Astrocyte of the cerebellum (primary cell): ENCODE data around the gene CPED1.
"Not testable (repeated sequence)": the region's sequence is repeated elsewhere in the genome, so short reads cannot be mapped to it uniquely, and the experiment has no call there.

Experiments
- DNase-seq: peaks from one replicate; pipeline ENCODE4 v3.0.0-alpha.2; 2011; ENCODE audit warnings: low read depth
- H3K4me3 ChIP-seq: 2 replicates; pipeline ENCODE4 v1.5.1; 2011; ENCODE audit warnings: mild to moderate bottlenecking, low read depth, low read length, moderate library complexity
- CTCF ChIP-seq: IDR thresholded peaks from 2 replicates; pipeline ENCODE4 v1.5.1; 2012; ENCODE audit warnings: low read length, low read depth, moderate library complexity, mild to moderate bottlenecking; ENCODE audit errors: missing control alignments
- in situ Hi-C: cut with HindIII; loops from 2 replicates; pipeline ENCODE4 v1.10.0; 2017; ENCODE audit warnings: low sequenced_read_pairs

The CPED1 gene

GRCh38 chr7:121282129-121282528, 293.6 kb downstream of the CPED1 start:
- DNase-seq: no peak
- no peak for TF ChIP-seq CTCF
- H3K4me3 ChIP-seq: no peak overlapping the region
- in situ Hi-C loops: no loop called here

- no peak overlapping the region for H3K4me3 ChIP-seq
- in situ Hi-C loops: no loop called here
- DNase-seq: no peak
- TF ChIP-seq CTCF: no peak
These were observed 296.7 kb downstream of the CPED1 start for GRCh38 chr7:121285066-121285667.

- DNase-seq: no peak
- in situ Hi-C loops: no loop called here
- no peak overlapping the region for H3K4me3 ChIP-seq
- no peak for TF ChIP-seq CTCF
These were observed 297.7 kb downstream of the CPED1 start for GRCh38 chr7:121286186-121286585.

- no peak for TF ChIP-seq CTCF
- no peak for DNase-seq
- H3K4me3 ChIP-seq: no peak overlapping the region
- in situ Hi-C loops: no loop called here
These were observed 298.5 kb downstream of the CPED1 start for GRCh38 chr7:121286742-121287734.

GRCh38 chr7:121288894-121289293, 300.4 kb downstream of the CPED1 start:
- no peak for TF ChIP-seq CTCF
- no peak overlapping the region for H3K4me3 ChIP-seq
- DNase-seq: peak; percentile 87
- in situ Hi-C loops: no loop called here

GRCh38 chr7:121289930-121290329, 301.4 kb downstream of the CPED1 start:
- DNase-seq, H3K4me3 ChIP-seq, in situ Hi-C loops: not testable (repeated sequence)

GRCh38 chr7:121294448-121294992, 306.0 kb downstream of the CPED1 start:
- no peak for DNase-seq
- no peak overlapping the region for H3K4me3 ChIP-seq
- in situ Hi-C loops: no loop called here
- TF ChIP-seq CTCF: no peak
